ENCODE results near the gene RBM33. TPM values are rescaled to one million over a fixed set of nuclear protein-coding genes. Genes with fewer than 3 reads are reported as not detected.

Gene RBM33
- total RNA-seq, 1 donor = 23.7 TPM

GRCh38 chr7:155811895-155812761 lies 167.7 kb downstream of the RBM33 start, which contains the start of gene SHH:
Gene SHH (minus strand): TSS chr7:155812463. CDS start chr7:155812122, 341 bp downstream.
- DNase-seq (ENCODE audit: low read depth) = peak; percentile 16
- no peak for TF ChIP-seq CTCF (IDR thresholded peaks at IDR 0.05; ENCODE audit: insufficient read depth, low read depth, low read length)
- H3K4me3 ChIP-seq (ENCODE audit: low read depth, low read length) = peak within 1 kb of the TSS; percentile 28

GRCh38 chr7:155813125-155813524 lies 168.7 kb downstream of the RBM33 start:
- DNase-seq (ENCODE audit: low read depth) = no peak
- H3K4me3 ChIP-seq (ENCODE audit: low read depth, low read length) = no peak overlapping the region
- no peak for TF ChIP-seq CTCF (IDR thresholded peaks at IDR 0.05; ENCODE audit: insufficient read depth, low read depth, low read length)

GRCh38 chr7:155813546-155814315 lies 169.3 kb downstream of the RBM33 start:
- TF ChIP-seq CTCF (IDR thresholded peaks at IDR 0.05; ENCODE audit: insufficient read depth, low read depth, low read length) = no peak
- DNase-seq (ENCODE audit: low read depth) = no peak
- H3K4me3 ChIP-seq (ENCODE audit: low read depth, low read length) = no peak overlapping the region

GRCh38 chr7:155814316-155815276 lies 170.1 kb downstream of the RBM33 start:
- H3K4me3 ChIP-seq (ENCODE audit: low read depth, low read length) = no peak overlapping the region
- no peak for DNase-seq (ENCODE audit: low read depth)
- no peak for TF ChIP-seq CTCF (IDR thresholded peaks at IDR 0.05; ENCODE audit: insufficient read depth, low read depth, low read length)

GRCh38 chr7:155815332-155816191 lies 171.1 kb downstream of the RBM33 start:
- peak; percentile 65 for TF ChIP-seq CTCF (IDR thresholded peaks at IDR 0.05; ENCODE audit: insufficient read depth, low read depth, low read length)
- H3K4me3 ChIP-seq (ENCODE audit: low read depth, low read length) = no peak overlapping the region
- peak; percentile 28 for DNase-seq (ENCODE audit: low read depth)

All from fibroblast of villous mesenchyme (primary cell).